OCI-LY7 (cell line): ENCODE measurements around the gene GRID1. TPM values are rescaled to one million over a fixed set of nuclear protein-coding genes. Genes with fewer than 3 reads are reported as not detected.

Experiments
- BruUV-seq: library from RNA; stranded (reverse); fragments of 400-500 nt; replicated peaks from 2 replicates; lab custom pipeline; 2021; lab: Mats Ljungman, UMichigan
- CTCF ChIA-PET: fragments of 300-600 bp; sonication (Branson Sonifier 250); formaldehyde crosslinking; loops from one replicate; lab custom pipeline; 2022; ENCODE audit warnings: antibody characterized with exemption; ENCODE audit not compliant: unreplicated experiment; lab: Charles Lee
- POLR2A ChIA-PET: fragments of 300-600 bp; sonication (Branson Sonifier 250); formaldehyde crosslinking; loops from one replicate; lab custom pipeline; 2022; ENCODE audit warnings: antibody characterized with exemption; lab: Charles Lee
- DNase-seq: peaks from one replicate; pipeline ENCODE4 v3.0.0-alpha.2; 2015; ENCODE audit warnings: low spot score
- H2AFZ ChIP-seq: fragments of 200-600 bp; sonication (generic), shearing (Covaris generic); 2 replicates; pipeline ENCODE4 v1.6.1; 2014; ENCODE audit warnings: mild to moderate bottlenecking, antibody characterized with exemption, low read length, moderate library complexity
- H3K27ac ChIP-seq: fragments of 200-600 bp; sonication (generic); 2 replicates; pipeline ENCODE4 v1.5.1; 2014; ENCODE audit warnings: mixed run types, low read depth, mild to moderate bottlenecking, moderate library complexity, low read length, inconsistent platforms; ENCODE audit not compliant: poor library complexity, severe bottlenecking
- H3K36me3 ChIP-seq: fragments of 200-600 bp; sonication (generic); 2 replicates; pipeline ENCODE4 v1.6.1; 2014; ENCODE audit warnings: mild to moderate bottlenecking, antibody characterized with exemption, low read length, moderate library complexity, mixed read lengths; ENCODE audit not compliant: insufficient read depth
- H3K4me1 ChIP-seq: fragments of 200-600 bp; sonication (generic); 2 replicates; pipeline ENCODE4 v1.5.1; 2014; ENCODE audit warnings: mild to moderate bottlenecking, low read length; ENCODE audit not compliant: insufficient read depth, poor library complexity, severe bottlenecking
- H3K4me2 ChIP-seq: fragments of 200-600 bp; sonication (generic); 2 replicates; pipeline ENCODE4 v1.6.1; 2014; ENCODE audit warnings: mild to moderate bottlenecking, low read length
- H3K4me3 ChIP-seq: fragments of 200-600 bp; sonication (generic); 2 replicates; pipeline ENCODE4 v1.5.1; 2014; ENCODE audit warnings: mild to moderate bottlenecking, low read depth, low read length; ENCODE audit not compliant: poor library complexity, severe bottlenecking
- H3K79me2 ChIP-seq: fragments of 200-600 bp; sonication (generic); 2 replicates; pipeline ENCODE4 v1.6.1; 2016; ENCODE audit warnings: low read depth, mild to moderate bottlenecking, low read length, moderate library complexity, mixed read lengths; ENCODE audit not compliant: insufficient read depth
- H3K9me2 ChIP-seq: fragments of 200-600 bp; sonication (generic); 2 replicates; pipeline ENCODE4 v1.6.1; 2016; ENCODE audit warnings: mild to moderate bottlenecking, low read length, mixed read lengths; ENCODE audit not compliant: insufficient read depth
- H3K9me3 ChIP-seq: fragments of 200-600 bp; sonication (generic); 2 replicates; pipeline ENCODE4 v1.6.1; 2014; ENCODE audit warnings: mild to moderate bottlenecking, mixed run types, low read length, mixed read lengths
- H4K20me1 ChIP-seq: fragments of 200-600 bp; sonication (generic); 2 replicates; pipeline ENCODE4 v1.6.1; 2014; ENCODE audit warnings: mild to moderate bottlenecking, antibody characterized with exemption, low read length, moderate library complexity, mixed read lengths; ENCODE audit not compliant: insufficient read depth
- CTCF ChIP-seq: fragments of 200-600 bp; sonication (generic); conservative IDR thresholded peaks from 2 replicates; pipeline ENCODE4 v1.5.1; 2014; ENCODE audit warnings: mild to moderate bottlenecking, antibody characterized with exemption, low read length, moderate library complexity, mixed read lengths
- EZH2phosphoT487 ChIP-seq: fragments of 200-600 bp; sonication (generic); IDR thresholded peaks from 2 replicates; pipeline ENCODE4 v1.6.1; 2018; ENCODE audit warnings: low read depth, borderline replicate concordance, mild to moderate bottlenecking, mixed run types, antibody characterized with exemption, low read length, moderate library complexity, mixed read lengths
- intact Hi-C: fragments of 100-400 bp; cut with micrococcal nuclease; formaldehyde crosslinking; loops from one replicate; pipeline ENCODE4 v1.10.0; 2022; ENCODE audit not compliant: unreplicated experiment
- total RNA-seq, 2 experiments: library from RNA; depleted of rRNA in 1 of 2; stranded (reverse); fragments of >200 nt in 1 of 2; shearing (Covaris generic) in 1 of 2; gene quantifications; 2 replicates each; pipeline ENCODE4 v1.2.3, GENCODE V29; 2014 to 2022

The GRID1 gene
- total RNA-seq, 2 experiments from 2014 or later, result 1.6 to 3.7 TPM

- Histone ChIP-seq H3K9me2 (no peaks in the 10 kb centered on the region), H3K79me2 (no peaks in the 10 kb centered on the region), H4K20me1 (no peaks in the 10 kb centered on the region), H3K4me3 (no peak overlapping the region), H3K27ac (no peak overlapping the region), H3K36me3 (no peaks in the 10 kb centered on the region), H3K9me3 (no peaks in the 10 kb centered on the region), H2AFZ (no peak overlapping the region), H3K4me2 (peak overlapping the region; percentile 36), H3K4me1 (peaks cover 42% of the 10 kb centered on the region)
- TF ChIP-seq CTCF (no peak), EZH2phosphoT487 (no peak)
- CTCF ChIA-PET, result interaction anchor here (0.7 kb wide), 1 partner anchor 15 kb away, joined by 4 read pairs; no protein-coding TSS in a partner anchor
- intact Hi-C loops, result no loop called here
- no TSS peak for BruUV-seq
- POLR2A ChIA-PET, result interaction anchor here (0.8 to 1.3 kb wide), 2 partner anchors 16 to 20 kb away, joined by 3 read pairs; no protein-coding TSS in a partner anchor
- DNase-seq, result peak; percentile 69
Measured at GRCh38 chr10:86017841-86018734, 348.5 kb downstream of the GRID1 start.

- H3K4me1 ChIP-seq, result peaks cover 19% of the 10 kb centered on the region
- H3K27ac ChIP-seq, result no peak overlapping the region
- no peak overlapping the region for H3K4me2 ChIP-seq
- no peaks in the 10 kb centered on the region for H3K36me3 ChIP-seq
- no peak for DNase-seq
- TF ChIP-seq EZH2phosphoT487 (no peak), CTCF (no peak)
- H4K20me1 ChIP-seq, result no peaks in the 10 kb centered on the region
- POLR2A ChIA-PET, result no interaction called here
- no peak overlapping the region for H2AFZ ChIP-seq
- no peaks in the 10 kb centered on the region for H3K9me3 ChIP-seq
- BruUV-seq, result no TSS peak
- intact Hi-C loops, result no loop called here
- no peak overlapping the region for H3K4me3 ChIP-seq
- CTCF ChIA-PET, result no interaction called here
- no peaks in the 10 kb centered on the region for H3K79me2 ChIP-seq
- H3K9me2 ChIP-seq, result no peaks in the 10 kb centered on the region
Measured at GRCh38 chr10:86013568-86013967, 353.0 kb downstream of the GRID1 start.

- intact Hi-C loops, result no loop called here
- Histone ChIP-seq H3K27ac (no peak overlapping the region), H3K9me2 (no peaks in the 10 kb centered on the region), H3K9me3 (no peaks in the 10 kb centered on the region), H3K4me3 (no peak overlapping the region), H3K36me3 (no peaks in the 10 kb centered on the region), H2AFZ (no peak overlapping the region), H3K4me2 (no peak overlapping the region), H4K20me1 (no peaks in the 10 kb centered on the region), H3K79me2 (no peaks in the 10 kb centered on the region), H3K4me1 (no peaks in the 10 kb centered on the region)
- TF ChIP-seq EZH2phosphoT487, result no peak
- no peak for TF ChIP-seq CTCF
- POLR2A ChIA-PET, result no interaction called here
- no peak for DNase-seq
- CTCF ChIA-PET, result no interaction called here
- no TSS peak for BruUV-seq
Measured at GRCh38 chr10:86007171-86007570, 359.4 kb downstream of the GRID1 start.
